ENCODE measurements around the gene PLEKHG4B. TPM values are rescaled to one million over a fixed set of nuclear protein-coding genes. Genes with fewer than 3 reads are reported as not detected.
A peak's percentile ranks its signal among the peaks of the same experiment; 100 is the strongest.

The PLEKHG4B gene
- total RNA-seq, 5 donors from 2014 or later (not counting 1 experiment from before 2014, with no cell fraction given), result 0.06 to 0.09 TPM; not detected in 3

GRCh38 chr5:191036-191948, 99.3 kb downstream of the PLEKHG4B start, which contains the start of gene LRRC14B:
LRRC14B (plus strand) TSS chr5:191495; CDS start chr5:191539, 44 bp downstream.
- peaks cover 5 to 9% (median 6%) of the 10 kb centered on the region in 3 donors for H3K4me1 Mint-ChIP-seq
- H3K36me3 Mint-ChIP-seq, result no peaks in the 10 kb centered on the region
- no peaks in the 10 kb centered on the region for H3K36me3 ChIP-seq (ENCODE audit: control insufficient read depth in 2 of 2, extremely low read depth in 1 of 2, insufficient read depth in 1 of 2, low read length in 1 of 2)
- no peaks in the 10 kb centered on the region for H3K9me3 Mint-ChIP-seq
- ChIA-PET CTCF (no interaction called here), POLR2A (no interaction called here)
- H3K4me3 ChIP-seq (ENCODE audit: control insufficient read depth in 1 of 2, extremely low read depth in 1 of 2, low read length in 1 of 2), result peak within 1 kb of the TSS in 1 of 2 donors; percentile 58
- WGBS (ENCODE audit: insufficient coverage), result 22% methylated on average over 55 of the region's 56 CpGs
- H3K4me1 ChIP-seq (ENCODE audit: control insufficient read depth in 1 of 2, extremely low read depth in 1 of 2, insufficient read depth in 2 of 2, low read length in 2 of 2), result peaks cover 0 to 19% of the 10 kb centered on the region in 2 experiments
- no peaks in the 10 kb centered on the region for H3K9me3 ChIP-seq
- peak; percentile 45 to 56 (median 52) for ATAC-seq (replicated peaks in 1 of 4)
- H3K4me3 Mint-ChIP-seq, result peak within 1 kb of the TSS in 2 of 3 donors; percentile 9 to 57
- peaks cover 0 to 12% of the 10 kb centered on the region in 2 donors for H3K27me3 Mint-ChIP-seq
- peak in 15 of 35 experiments; percentile 12 to 34 (median 21) for DNase-seq
- H3K27ac Mint-ChIP-seq, result no peak within 1 kb of the TSS
- H3K27ac ChIP-seq (ENCODE audit: low read length), result no peak within 1 kb of the TSS
- H3K27me3 ChIP-seq (replicated peaks in 1 of 2; ENCODE audit: control insufficient read depth in 2 of 2, extremely low read depth in 1 of 2, insufficient read depth in 2 of 2, low read length in 1 of 2), result peaks cover 0 to 67% of the 10 kb centered on the region in 2 experiments

DNA sequence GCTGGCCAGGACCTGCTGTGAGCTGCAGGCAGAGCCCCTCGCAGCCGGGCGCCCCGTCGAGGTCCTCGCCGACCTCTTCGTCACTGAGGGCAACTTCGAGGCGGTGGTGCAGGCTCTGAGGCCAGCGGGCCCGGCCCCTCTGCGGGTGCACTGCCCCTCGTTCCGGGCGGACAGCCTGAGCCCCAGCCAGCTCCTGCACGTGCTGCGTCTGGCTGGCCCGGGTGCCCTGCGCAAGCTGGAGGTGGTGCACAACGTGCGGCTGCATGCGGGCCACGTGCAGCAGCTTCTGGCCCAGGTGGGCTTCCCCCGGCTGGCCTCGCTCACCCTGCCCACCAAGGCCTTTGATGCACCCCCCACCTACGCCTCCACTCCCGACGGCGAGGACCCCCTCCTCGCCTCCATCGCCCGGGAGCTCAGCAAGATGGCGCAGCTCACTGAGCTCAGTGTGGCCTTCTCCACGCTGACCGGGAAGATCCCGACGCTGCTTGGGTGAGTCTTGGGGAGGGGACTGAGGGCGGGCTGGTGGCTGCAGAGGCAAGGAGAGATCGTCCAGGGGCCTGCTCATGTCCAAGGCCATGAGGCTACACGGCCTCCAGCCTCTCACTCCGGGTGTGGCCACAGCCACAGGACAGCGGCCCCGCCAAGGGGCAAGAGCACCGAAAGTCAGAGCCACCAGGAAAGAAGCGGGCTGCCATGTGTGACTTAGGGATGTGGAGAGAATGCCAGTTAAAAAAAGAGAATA, 100.2 kb downstream of the PLEKHG4B start:
- no peaks in the 10 kb centered on the region for H3K36me3 Mint-ChIP-seq
- no peak overlapping the region for H3K27ac Mint-ChIP-seq
- no peak for ATAC-seq (replicated peaks in 1 of 4)
- POLR2A ChIA-PET, result no interaction called here
- no peaks in the 10 kb centered on the region for H3K9me3 Mint-ChIP-seq
- Histone ChIP-seq H3K4me3 (ENCODE audit: control insufficient read depth in 1 of 2, extremely low read depth in 1 of 2, low read length in 1 of 2) (peak overlapping the region in 1 of 2 donors; percentile 58), H3K36me3 (ENCODE audit: control insufficient read depth in 2 of 2, extremely low read depth in 1 of 2, insufficient read depth in 1 of 2, low read length in 1 of 2) (no peaks in the 10 kb centered on the region), H3K27me3 (replicated peaks in 1 of 2; ENCODE audit: control insufficient read depth in 2 of 2, extremely low read depth in 1 of 2, insufficient read depth in 2 of 2, low read length in 1 of 2) (peaks cover 0 to 59% of the 10 kb centered on the region in 2 experiments), H3K27ac (ENCODE audit: low read length) (no peak overlapping the region), H3K9me3 (no peaks in the 10 kb centered on the region), H3K4me1 (ENCODE audit: control insufficient read depth in 1 of 2, extremely low read depth in 1 of 2, insufficient read depth in 2 of 2, low read length in 2 of 2) (peaks cover 0 to 19% of the 10 kb centered on the region in 2 experiments)
- no peak for DNase-seq
- peaks cover 5 to 9% (median 6%) of the 10 kb centered on the region in 3 donors for H3K4me1 Mint-ChIP-seq
- CTCF ChIA-PET, result no interaction called here
- peaks cover 0 to 12% of the 10 kb centered on the region in 2 donors for H3K27me3 Mint-ChIP-seq
- peak overlapping the region in 1 of 3 donors; percentile 37 for H3K4me3 Mint-ChIP-seq
- 89% methylated on average over 36 of the region's 46 CpGs for WGBS (ENCODE audit: insufficient coverage)

DNA sequence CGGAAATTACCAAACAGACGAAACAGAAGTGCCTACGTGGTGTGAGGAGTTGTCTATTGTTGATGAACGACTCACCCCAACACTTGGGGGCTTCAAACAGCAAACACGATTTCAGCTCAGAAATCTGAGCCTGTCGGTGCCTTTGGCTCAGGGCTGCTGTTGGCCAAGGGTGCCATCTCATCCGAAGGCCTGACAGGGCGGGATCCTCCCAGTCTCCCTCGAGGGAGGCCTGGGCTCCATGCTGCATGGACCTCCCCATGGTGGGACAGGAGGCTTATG, 100.7 kb downstream of the PLEKHG4B start:
- ChIA-PET CTCF (interaction anchor here in 1 of 2 donors (0.5 kb wide), 1 partner anchor 26 kb away, joined by 3 read pairs; the partner anchor contains the start of gene SDHA), POLR2A (no interaction called here)
- Mint-ChIP-seq H3K27me3 (peaks cover 0 to 12% of the 10 kb centered on the region in 2 donors), H3K36me3 (no peaks in the 10 kb centered on the region), H3K27ac (no peak overlapping the region), H3K9me3 (no peaks in the 10 kb centered on the region), H3K4me3 (peak overlapping the region in 1 of 3 donors; percentile 37), H3K4me1 (peaks cover 5 to 9% (median 6%) of the 10 kb centered on the region in 3 donors)
- no peak for ATAC-seq (replicated peaks in 1 of 4)
- no peak for DNase-seq
- Histone ChIP-seq H3K27ac (ENCODE audit: low read length) (no peak overlapping the region), H3K4me3 (ENCODE audit: control insufficient read depth in 1 of 2, extremely low read depth in 1 of 2, low read length in 1 of 2) (no peak overlapping the region), H3K4me1 (ENCODE audit: control insufficient read depth in 1 of 2, extremely low read depth in 1 of 2, insufficient read depth in 2 of 2, low read length in 2 of 2) (peaks cover 0 to 19% of the 10 kb centered on the region in 2 experiments), H3K36me3 (ENCODE audit: control insufficient read depth in 2 of 2, extremely low read depth in 1 of 2, insufficient read depth in 1 of 2, low read length in 1 of 2) (no peaks in the 10 kb centered on the region), H3K27me3 (replicated peaks in 1 of 2; ENCODE audit: control insufficient read depth in 2 of 2, extremely low read depth in 1 of 2, insufficient read depth in 2 of 2, low read length in 1 of 2) (peaks cover 0 to 54% of the 10 kb centered on the region in 2 experiments), H3K9me3 (no peaks in the 10 kb centered on the region)
- 90% methylated on average over 4 of the region's 9 CpGs for WGBS (ENCODE audit: insufficient coverage)

DNA sequence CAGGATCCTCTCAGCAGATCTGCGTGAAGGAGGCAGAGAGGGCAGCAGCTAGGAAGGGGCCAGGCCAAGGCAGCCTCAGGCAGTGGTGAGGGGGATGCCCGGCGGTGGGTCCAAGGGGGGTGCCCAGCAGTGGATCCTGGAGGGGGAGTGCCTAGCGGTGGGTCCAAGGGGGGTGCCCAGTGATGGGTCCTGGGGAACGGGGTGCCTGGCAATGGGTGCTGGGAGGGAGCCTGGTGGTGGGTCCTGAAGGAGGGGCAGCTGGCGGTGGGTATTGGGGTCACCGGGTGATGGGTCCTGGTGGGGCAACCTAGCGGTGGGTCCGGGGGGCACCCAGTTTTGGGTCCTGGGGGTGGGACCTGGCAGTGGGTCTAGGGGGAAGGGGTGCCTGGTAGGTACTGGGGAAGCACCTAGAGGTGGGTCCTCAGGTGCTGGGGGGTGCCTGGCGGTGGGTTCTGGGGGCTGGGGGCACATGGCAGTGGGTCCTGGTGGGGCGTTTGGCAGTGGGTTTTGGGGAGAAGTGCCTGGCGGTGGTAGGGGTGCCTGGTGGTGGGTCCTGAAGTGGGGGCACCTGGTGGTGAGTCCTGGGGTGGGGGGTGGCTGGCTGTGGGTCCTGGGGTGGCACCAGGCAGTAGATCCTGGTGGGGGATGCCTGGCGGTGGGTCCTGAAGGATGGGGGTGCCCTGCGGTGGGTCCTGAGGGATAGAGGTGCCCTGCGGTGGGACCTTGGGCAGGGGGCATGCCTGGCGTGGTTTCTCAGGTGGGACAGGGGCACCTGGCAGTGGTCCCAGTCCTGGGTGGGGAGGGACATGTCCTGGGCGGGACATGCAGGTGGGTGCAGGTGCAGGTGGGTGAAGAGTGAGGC, 101.2 kb downstream of the PLEKHG4B start:
- Mint-ChIP-seq H3K36me3 (no peaks in the 10 kb centered on the region), H3K27ac (no peak overlapping the region), H3K27me3 (peaks cover 0 to 12% of the 10 kb centered on the region in 2 donors), H3K4me3 (no peak overlapping the region), H3K9me3 (no peaks in the 10 kb centered on the region), H3K4me1 (peaks cover 5 to 8% (median 6%) of the 10 kb centered on the region in 3 donors)
- DNase-seq (no peak), ATAC-seq (replicated peaks in 1 of 4) (no peak)
- Histone ChIP-seq H3K27ac (ENCODE audit: low read length) (no peak overlapping the region), H3K27me3 (replicated peaks in 1 of 2; ENCODE audit: control insufficient read depth in 2 of 2, extremely low read depth in 1 of 2, insufficient read depth in 2 of 2, low read length in 1 of 2) (peaks cover 0 to 48% of the 10 kb centered on the region in 2 experiments), H3K4me3 (ENCODE audit: control insufficient read depth in 1 of 2, extremely low read depth in 1 of 2, low read length in 1 of 2) (no peak overlapping the region), H3K36me3 (ENCODE audit: control insufficient read depth in 2 of 2, extremely low read depth in 1 of 2, insufficient read depth in 1 of 2, low read length in 1 of 2) (no peaks in the 10 kb centered on the region), H3K9me3 (no peaks in the 10 kb centered on the region), H3K4me1 (ENCODE audit: control insufficient read depth in 1 of 2, extremely low read depth in 1 of 2, insufficient read depth in 2 of 2, low read length in 2 of 2) (peaks cover 0 to 16% of the 10 kb centered on the region in 2 experiments)
- ChIA-PET CTCF (interaction anchor here in 1 of 2 donors (0.5 kb wide), 1 partner anchor 25 kb away, joined by 3 read pairs; the partner anchor contains the start of gene SDHA), POLR2A (no interaction called here)
- WGBS (ENCODE audit: insufficient coverage), result 83% methylated on average over 12 of the region's 17 CpGs

DNA sequence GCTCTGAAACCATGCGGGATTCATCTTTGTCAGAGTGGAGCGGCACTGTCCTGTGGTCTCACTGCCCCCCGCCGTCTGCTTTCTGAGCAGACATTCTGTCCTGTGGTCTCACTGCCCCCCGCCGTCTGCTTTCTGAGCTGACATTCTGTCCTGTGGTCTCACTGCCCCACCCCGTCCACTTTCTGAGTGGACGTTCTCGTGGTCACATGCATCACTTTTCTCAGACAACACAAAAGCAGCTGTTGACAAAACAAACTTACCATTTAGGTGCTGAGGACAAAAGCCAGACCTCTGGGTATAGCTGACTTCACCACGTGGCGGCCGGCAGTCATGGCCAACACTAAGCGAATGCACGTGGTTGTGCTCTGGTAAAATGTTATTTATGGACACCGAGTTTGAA, 102.1 kb downstream of the PLEKHG4B start:
- DNase-seq (no peak), ATAC-seq (replicated peaks in 1 of 4) (no peak)
- peaks cover 0 to 41% of the 10 kb centered on the region in 2 experiments for H3K27me3 ChIP-seq (replicated peaks in 1 of 2; ENCODE audit: control insufficient read depth in 2 of 2, extremely low read depth in 1 of 2, insufficient read depth in 2 of 2, low read length in 1 of 2)
- peaks cover 0 to 8% of the 10 kb centered on the region in 2 experiments for H3K4me1 ChIP-seq (ENCODE audit: control insufficient read depth in 1 of 2, extremely low read depth in 1 of 2, insufficient read depth in 2 of 2, low read length in 2 of 2)
- H3K27me3 Mint-ChIP-seq, result peaks cover 0 to 8% of the 10 kb centered on the region in 2 donors
- H3K4me1 Mint-ChIP-seq, result no peaks in the 10 kb centered on the region
- no peak overlapping the region for H3K4me3 Mint-ChIP-seq
- no peaks in the 10 kb centered on the region for H3K36me3 Mint-ChIP-seq
- no peak overlapping the region for H3K27ac Mint-ChIP-seq
- H3K36me3 ChIP-seq (ENCODE audit: control insufficient read depth in 2 of 2, extremely low read depth in 1 of 2, insufficient read depth in 1 of 2, low read length in 1 of 2), result no peaks in the 10 kb centered on the region
- POLR2A ChIA-PET, result no interaction called here
- 97% methylated on average over 7 of the region's 15 CpGs for WGBS (ENCODE audit: insufficient coverage)
- CTCF ChIA-PET, result no interaction called here
- H3K27ac ChIP-seq (ENCODE audit: low read length), result no peak overlapping the region
- no peak overlapping the region for H3K4me3 ChIP-seq (ENCODE audit: control insufficient read depth in 1 of 2, extremely low read depth in 1 of 2, low read length in 1 of 2)
- H3K9me3 ChIP-seq, result no peaks in the 10 kb centered on the region
- H3K9me3 Mint-ChIP-seq, result no peaks in the 10 kb centered on the region
